Activated CD4-positive, alpha-beta T cell treated with anti-CD3 and anti-CD28 coated beads for 1 hour (primary cell): ENCODE data around the gene SPHKAP.
"Not testable (repeated sequence)": the region's sequence is repeated elsewhere in the genome, so short reads cannot be mapped to it uniquely, and the experiment has no call there.

Source experiments
- DNase-seq: peaks from one replicate; pipeline ENCODE4 v3.0.0-alpha.2; 2020

Gene SPHKAP

DNA sequence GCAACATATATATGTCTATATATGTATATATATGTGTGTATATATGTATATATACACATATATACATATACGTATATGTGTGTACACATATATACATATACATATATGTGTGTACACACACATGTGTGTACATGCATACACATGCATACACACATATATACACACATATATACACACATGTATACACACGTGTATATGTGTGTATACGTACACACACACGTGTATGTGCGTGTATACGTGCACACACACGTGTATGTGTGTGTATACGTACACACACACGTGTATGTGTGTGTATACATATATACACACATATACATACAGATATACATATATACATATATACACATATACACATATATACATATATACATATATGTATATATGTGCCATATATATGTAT is 89.4 kb downstream of the SPHKAP start:
- DNase-seq, result no peak

DNA sequence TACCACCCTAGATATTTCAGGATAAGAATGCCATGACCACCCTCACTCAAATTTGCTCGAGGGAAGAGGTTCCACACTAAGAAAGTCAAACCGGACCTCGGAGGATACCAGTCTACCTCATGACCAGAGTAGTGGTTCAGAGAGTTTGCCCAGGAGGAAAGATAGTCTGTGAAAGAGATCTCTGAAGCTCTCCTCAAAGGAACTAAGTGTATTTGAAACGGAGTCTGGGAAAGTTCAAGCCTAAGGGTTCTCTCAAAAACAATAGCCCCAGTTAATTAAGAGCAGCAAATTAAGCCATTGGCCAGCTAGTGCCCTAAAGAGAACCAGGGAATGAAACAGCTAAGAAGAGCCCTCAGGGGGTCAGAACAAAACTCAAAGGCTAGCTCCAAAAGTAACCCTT is 94.9 kb downstream of the SPHKAP start:
- DNase-seq, result no peak

DNA sequence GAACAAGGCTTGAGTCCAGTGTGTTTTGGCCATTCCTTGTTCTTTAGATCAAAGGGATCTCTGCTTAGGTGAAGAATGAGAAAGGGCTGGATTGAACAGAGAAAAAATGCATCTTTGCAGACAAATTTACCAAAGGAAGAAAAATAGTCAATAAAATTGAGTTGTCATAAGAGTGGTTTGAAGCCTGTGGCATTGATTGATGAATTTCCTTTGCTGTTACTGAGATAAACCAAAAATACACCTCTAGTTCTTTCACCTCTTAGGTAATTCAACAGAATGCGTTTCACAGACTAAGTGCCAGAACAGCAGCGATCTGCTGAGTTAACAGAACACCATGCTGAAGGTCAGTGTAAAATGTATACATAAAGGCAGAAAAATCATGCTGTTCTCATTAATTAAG is 96.8 kb downstream of the SPHKAP start:
- DNase-seq, result no peak

DNA sequence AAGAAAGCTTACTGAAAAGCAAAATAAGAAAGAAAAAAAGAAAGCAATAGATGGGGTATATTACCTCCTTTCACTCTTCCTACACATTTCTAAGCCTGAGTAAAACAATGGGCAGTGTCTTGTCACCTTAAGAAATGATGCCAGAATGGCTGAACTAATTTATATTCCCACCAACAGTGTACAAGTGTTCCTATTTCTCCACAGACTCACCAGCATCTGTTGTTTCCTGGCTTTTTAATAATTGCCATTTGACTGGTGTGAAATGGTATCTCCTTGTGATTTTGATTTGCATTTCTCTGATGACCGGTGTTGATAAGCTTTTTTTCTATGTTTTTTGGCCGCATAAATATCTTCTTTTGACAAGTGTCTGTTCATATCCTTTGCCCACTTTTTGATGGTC is 98.4 kb downstream of the SPHKAP start:
- DNase-seq, result no peak

DNA sequence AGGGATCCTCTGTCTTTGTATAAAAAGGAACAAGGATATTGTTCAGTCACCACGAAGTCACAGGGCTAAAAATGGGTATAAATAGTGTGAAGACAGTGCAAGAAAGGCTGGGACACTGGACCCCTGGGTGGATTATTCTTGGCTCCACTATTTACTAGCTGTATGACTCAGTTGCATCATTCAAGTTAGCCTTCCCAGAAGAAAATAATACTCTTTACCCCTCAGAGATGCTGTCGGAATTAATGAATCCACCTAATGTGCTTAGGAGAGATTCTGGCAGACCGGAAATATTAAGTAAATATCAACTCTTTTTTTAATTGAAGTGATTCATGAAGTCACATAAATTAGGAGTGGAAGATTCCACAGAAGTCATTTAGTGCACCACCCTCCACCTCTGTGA is 98.9 kb downstream of the SPHKAP start:
- DNase-seq, result no peak

DNA sequence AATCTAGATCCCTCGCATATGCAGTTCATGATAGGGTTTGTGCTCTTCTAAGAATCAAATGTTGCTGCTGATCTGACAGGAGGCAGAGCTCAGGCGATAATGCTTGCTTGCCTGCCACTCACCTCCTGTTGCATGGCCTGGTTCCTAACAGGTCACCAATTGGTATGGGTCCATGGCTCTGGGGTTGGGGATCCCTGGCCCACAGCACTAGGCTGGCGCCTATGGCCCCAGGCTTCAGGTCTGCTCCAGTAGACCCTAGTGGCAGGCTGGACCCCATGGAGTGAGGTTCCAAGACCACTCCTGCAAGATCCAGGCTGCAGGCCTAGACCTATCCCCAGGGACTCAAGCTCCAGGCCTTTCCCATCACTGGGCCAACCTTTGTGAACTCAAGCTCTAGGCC is 102.3 kb downstream of the SPHKAP start:
- no peak for DNase-seq

DNA sequence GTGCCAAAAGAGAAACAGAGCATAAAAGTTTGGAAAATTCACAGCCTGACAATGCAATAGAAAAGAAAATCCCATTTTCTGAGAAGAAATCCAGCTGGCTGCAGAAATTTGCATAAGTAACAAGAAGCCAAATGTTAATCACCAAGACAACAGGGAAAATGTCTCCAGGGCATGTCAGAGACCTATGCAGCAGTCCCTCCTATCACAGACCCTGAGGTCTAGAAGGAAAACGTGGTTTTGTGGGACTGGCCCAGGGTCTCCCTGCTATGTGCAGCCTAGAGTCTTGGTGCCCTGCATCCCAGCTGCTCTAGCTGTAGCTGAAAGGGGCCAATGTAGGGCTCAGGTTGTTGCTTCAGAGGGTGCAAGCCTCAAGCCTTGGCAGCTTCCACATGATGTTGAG is 104.8 kb downstream of the SPHKAP start:
- DNase-seq, result not testable (repeated sequence)

DNA sequence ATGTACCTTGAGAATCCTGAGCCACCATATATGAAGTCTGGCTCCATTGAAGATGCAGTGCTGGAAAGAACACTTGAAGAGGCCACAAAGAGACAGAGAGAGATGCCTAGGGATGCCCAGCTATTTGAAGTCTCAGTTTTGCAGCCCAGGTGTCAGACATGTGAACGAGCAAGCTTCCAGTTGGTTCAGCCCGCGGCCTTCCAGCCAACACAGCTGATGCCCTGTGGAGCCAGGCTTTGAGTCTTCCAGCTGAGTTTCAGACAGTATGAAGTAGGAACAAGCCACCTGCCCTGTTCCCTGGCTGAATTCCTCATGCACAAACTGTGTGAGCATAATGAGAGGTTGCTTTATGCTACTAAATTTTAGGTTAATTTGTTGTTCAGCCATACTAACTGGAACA is 108.8 kb downstream of the SPHKAP start:
- DNase-seq, result no peak

DNA sequence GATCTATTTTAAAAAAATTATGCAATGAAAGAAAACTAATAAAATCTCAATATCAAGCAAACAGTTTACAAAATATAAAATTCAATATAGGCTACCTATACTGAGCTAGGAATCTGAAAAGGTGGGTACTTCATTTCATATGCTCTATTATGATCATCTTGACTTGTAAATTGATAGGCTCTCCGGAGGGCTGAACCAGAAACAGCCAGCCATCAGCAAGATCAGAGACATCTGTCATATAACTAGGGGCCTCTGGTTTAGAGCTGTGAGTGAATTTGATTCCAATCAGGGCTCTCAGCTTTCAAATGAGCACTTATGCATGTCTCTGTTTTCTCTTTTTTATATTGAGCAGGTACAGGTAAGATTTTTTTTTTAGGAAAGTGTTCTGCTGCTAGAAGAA is 114.2 kb downstream of the SPHKAP start:
- DNase-seq, result no peak

DNA sequence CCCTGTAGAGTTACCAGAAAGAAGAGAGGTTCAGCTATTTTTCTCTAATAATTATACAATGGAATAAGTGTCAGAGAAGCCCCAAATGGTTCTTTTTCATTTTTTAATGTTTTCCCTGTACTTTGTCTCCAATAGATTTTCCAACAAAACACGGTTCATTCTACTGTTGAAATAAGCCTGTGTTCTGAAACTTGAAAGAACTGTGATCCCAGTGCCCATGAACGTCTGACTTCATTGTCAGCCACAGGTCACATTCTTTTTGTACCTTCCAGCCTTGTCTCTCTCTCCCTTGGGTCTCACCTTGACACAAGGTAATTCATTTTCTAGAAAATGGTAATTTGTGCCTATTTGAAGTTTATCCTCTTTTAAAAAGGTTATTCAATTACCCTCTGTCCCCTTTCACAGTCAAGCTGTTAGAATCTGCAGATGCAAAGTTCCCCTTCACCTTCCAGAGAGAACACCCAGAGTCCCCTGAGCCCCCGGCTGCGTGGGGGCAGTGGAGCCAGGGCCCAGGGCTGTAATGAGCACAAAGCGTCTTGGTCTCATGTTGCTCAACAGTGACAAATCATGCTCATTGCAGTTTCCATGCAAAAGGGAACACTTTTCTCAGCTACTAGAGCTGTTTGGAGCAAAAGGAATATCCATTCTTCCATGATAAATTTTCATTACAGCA is 115.2 kb downstream of the SPHKAP start:
- DNase-seq, result no peak

DNA sequence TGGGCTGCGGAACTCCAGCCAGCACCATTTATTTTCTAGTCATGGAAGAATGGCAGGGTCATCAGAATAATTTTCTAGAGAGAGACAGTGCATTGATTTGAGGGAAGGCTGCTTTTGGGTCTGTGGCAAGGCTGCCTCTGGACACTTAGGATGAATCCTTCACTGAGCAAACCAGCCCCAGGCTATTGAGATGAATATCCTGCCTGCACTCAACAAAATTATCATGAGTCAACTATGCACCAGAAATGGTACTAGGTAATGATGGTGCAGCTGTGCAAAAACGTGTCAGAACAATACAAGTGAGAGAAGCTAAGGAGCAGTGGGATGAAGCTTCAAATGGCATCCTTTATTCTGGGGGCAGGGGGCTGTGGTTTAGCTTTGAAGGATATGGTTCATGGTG is 115.8 kb downstream of the SPHKAP start:
- no peak for DNase-seq

DNA sequence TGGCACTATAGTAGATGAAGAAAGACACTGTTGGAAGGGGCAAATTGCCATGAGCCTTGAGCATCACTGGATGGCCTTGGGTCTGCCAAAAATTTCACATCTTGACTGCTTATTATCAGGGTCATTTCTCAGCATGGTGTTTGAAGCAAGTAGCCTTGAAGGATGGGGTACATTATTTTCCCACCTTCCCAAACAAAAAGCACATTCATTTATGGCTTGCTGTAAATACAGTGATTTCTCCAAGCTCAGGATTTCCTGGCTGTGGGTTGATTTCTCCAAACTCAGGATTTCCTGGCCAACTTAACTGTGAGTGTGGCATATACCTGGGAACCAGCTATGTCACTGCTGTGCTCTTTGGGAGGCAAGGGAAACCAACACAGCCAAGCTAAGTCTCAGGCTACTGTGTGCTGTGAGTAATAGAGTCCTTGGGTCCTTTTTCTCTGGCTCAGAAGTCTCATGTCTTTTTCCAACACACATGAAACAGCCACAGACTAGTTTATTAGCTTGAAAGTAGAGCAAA is 116.6 kb downstream of the SPHKAP start:
- DNase-seq, result no peak

DNA sequence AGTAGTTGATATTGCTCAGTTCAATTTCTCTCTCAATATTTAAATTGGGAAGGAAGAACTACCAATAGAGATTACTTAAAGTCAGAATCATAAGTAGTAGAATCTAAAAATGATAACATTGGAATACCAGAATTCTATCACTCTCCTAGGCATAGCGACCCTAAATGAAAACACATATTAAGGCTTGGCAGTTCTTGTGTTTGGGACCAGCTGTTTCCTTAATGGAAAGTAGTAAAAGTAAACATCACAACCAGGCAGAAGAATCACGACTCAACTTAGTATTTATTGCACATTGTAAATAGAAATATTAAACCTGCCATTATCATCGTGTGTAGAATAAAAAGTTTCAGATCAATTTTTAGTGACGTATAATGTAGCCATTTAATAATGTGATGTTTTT is 117.5 kb downstream of the SPHKAP start:
- DNase-seq, result no peak

DNA sequence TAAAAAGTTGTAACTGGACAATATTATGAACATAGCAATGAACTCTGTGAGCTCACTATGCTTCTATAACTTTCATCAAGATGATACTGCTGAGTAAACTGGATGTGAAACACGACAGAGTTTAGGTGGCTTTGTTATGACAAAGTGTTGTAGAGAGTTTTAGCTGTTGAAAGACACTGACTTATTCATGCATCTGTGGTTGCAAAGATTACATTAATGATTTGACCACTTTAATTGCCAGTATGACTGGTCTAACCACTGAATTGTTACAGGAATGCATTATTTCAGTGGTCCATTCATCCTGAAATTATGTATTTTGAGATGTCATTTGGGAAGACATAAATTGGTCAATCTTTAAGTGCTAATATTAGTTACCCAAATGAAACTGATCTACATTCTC is 117.9 kb downstream of the SPHKAP start:
- no peak for DNase-seq

DNA sequence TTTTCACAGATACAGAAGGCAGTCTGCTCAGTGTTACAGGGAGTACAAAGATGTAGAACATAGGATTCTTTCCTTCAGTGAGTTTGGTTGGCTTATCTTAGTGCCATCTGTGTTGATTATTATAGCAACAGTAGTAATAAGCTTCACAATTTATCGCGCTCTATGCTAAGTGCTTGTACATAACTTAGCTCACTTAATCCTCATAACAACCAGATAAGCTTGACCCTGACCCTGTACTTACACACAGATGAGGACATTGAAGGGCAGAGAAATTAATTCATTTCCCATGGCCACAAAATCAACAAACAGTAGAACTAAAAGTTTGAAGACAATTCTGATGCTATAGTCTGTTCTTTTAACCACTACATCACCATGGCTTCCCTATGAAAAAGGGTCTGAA is 121.8 kb downstream of the SPHKAP start:
- DNase-seq, result no peak

DNA sequence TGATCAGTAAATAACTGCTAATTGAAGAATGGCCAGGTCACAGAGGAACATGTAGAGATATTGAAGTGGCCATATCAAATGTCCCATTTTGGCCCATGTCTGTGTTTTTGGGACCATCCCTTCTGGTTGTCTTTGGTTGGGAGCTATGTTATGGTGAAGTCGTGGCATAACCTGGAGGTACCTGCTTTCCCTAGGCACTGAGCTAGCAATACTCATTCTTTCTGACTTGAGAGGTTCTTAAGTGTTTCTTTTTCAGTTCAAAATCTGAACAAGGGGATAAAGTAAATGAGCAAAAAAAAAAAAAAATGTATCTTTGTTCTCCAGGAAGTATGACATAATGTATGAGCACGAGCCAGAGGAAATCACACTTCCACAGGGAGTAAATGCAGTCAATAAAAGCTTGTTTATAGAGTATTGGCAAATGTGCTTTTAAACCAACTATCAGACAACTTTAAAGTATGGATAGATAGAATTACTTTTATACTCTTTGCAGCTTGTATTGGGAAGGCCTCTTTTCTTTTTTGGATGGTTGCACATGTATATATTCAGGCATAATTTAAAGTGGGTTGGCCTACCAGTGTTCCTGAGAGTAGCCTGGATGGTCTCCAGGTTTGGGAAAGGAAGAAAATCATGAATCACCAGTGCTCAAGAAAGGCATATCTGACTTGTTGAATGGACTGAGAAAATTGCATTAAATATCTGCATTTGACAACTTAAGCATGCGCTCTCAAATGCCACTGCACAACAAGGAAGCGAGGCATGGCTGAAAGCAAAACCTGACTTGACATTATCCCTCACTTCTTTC is 125.0 kb downstream of the SPHKAP start:
- DNase-seq, result no peak

DNA sequence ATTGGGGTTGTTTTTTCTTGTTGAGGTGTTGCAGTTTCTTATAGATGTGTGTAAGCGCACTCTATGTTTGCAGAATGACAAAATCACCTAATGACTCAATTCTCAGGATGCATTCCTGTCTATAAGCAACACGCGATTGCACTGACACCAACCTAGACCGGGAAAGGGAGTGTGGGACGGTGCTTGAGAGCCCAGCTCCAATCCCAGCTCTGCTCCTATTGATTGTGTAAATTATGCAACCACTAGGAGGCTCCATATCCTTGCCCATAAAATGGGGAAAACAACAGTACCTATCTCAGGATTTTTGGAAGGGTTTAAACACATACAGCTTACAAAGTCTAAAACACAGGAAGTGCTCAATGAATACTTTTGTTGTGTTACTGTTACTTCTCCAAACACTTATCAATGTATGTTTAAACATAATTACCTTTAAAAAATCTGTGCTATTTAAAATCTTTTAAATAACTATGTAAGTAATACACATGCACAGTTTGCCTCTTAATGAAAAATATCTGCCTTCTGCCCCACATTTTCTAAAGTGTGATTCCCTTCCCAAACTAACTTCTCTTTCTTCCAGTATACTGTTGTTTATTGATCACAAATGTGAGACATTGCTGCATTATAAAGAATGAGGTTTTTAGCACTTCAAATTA is 132.5 kb downstream of the SPHKAP start:
- DNase-seq, result no peak

DNA sequence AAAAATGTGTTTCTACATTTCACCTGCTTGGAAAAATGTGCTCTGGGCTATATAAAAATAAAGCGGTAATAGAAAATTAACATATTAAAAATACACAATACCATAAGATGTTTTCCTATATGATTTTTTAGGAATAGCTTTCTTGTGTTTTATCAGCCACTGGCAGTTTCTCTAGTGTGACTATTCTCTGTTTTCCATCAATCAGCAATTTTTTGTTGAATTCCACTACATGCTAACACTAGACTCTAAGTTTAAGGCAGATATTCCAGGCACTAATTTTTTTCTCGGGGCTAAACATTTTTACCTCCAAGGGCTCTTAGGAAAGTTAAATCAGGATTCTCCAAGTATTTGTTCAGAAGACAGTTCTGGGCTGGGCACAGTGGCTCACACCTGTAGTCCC is 140.5 kb downstream of the SPHKAP start:
- no peak for DNase-seq

DNA sequence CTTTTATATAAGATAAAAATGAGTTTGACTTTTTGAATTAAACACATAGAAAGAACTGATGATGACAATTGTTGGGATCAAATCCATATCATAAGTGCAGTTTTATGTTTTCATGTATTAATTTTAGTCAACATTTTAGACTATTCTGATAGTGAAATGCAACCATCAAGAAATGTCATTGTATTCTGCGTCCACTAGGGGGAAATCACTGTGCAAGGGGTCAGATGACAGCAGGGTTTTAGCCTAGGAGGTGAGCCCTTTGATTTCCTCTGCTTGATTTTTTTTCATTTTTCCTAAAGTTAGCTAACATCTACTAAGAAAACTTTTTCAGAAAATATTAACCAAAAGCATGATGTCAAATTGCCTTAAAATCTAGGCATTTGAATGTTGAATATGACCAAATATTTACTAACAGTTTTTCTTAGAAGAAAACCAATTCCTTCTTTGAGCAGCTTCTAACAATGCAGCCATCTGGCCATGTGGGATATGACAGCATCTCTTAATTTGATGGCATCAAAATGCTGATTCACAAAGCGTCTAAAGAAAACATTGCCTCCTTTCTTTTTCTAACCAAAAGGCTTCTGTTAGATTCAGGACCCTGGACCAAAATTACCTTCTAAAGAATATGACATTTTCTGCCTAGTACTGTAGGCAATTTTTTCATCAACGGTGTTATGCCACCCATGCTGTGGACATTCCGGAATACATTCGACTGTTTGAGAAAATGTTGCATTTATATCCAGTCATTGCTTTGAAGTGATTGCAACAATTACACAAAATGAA is 141.5 kb downstream of the SPHKAP start:
- DNase-seq, result no peak

DNA sequence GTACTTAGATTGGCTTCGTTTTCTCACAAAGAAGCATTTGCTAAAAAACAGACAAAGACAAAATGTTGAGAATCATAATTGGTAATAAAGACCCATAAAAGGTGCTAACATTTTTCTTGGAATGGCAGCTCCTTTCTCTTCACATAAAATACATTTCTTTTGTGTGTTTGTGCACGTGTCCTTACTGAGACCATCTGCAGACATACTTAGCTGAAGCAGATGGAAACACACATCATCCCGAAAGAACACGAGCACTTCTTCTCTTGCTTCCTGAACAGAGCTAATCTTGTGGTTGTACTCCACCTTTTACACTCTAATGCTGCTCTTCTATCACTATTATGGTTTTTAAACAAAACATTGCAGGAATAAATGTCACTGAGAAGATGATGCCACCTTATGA is 142.5 kb downstream of the SPHKAP start:
- no peak for DNase-seq

DNA sequence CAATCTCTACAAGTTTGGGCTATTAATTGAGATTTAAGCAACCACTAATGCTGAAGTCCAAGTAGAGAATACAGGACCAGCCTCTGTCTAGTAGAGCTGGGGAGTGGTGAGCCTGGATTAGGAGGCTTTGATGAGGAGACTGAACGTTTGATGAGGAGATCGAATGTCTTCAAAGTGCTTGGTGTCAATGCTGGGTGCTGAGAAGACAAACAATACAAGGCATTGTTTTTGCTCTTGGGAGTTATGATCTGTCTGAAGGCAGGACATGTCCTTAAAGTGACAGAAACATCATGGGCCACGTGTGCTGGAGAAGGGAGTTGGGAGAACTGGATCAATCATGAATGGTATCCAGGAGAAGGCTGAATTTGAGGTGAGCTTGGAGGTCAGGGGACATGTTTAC is 143.6 kb downstream of the SPHKAP start:
- DNase-seq, result no peak

DNA sequence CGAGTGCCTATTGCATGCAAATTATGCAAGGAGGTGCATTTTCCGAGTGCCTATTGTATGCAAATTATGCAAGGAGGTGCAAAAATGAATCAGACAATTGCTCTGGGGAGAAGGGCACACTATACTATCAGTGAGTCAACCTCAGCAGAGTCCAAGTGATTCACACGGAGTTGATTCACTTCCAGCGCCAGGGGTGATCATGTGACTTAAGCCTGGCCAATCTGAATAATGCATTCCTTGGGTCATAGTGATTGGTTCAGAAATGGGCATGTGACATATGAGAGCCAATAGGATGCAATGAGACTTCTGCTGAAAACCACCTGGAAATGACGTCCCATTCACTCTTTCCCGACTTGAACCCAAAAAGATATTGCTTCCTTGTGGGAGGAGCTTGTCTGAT is 157.9 kb downstream of the SPHKAP start:
- no peak for DNase-seq

DNA sequence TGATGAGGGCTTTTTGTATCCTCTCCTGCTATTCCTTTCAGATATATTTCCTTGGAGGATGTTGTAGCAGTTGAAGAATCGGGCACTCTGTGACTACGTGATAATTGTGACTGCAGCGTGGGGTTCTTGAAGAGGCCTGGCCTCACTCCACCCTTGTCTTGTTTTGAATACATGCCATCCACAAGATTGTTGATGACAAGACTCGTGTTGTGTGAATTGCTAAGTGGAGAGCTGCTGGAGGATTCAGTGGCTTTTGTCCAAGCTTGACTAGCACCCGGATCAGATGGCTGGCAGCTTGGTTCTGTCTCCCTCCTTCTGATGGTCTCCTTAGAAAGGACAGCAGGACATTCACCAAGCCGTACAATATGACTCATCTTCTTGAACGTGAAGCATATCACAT is 163.2 kb downstream of the SPHKAP start:
- no peak for DNase-seq
